HG03039 (cell line): ENCODE measurements around the gene HSD11B1L.
"Not testable (repeated sequence)": the region's sequence is repeated elsewhere in the genome, so short reads cannot be mapped to it uniquely, and the experiment has no call there.

ENCODE experiments used
- ATAC-seq: cut with Tn5 transposase; IDR thresholded peaks from one replicate; pipeline ENCODE4 v1.9.1; 2021; ENCODE audit warnings: mild to moderate bottlenecking, moderate library complexity; ENCODE audit not compliant: unreplicated experiment

The HSD11B1L gene

DNA sequence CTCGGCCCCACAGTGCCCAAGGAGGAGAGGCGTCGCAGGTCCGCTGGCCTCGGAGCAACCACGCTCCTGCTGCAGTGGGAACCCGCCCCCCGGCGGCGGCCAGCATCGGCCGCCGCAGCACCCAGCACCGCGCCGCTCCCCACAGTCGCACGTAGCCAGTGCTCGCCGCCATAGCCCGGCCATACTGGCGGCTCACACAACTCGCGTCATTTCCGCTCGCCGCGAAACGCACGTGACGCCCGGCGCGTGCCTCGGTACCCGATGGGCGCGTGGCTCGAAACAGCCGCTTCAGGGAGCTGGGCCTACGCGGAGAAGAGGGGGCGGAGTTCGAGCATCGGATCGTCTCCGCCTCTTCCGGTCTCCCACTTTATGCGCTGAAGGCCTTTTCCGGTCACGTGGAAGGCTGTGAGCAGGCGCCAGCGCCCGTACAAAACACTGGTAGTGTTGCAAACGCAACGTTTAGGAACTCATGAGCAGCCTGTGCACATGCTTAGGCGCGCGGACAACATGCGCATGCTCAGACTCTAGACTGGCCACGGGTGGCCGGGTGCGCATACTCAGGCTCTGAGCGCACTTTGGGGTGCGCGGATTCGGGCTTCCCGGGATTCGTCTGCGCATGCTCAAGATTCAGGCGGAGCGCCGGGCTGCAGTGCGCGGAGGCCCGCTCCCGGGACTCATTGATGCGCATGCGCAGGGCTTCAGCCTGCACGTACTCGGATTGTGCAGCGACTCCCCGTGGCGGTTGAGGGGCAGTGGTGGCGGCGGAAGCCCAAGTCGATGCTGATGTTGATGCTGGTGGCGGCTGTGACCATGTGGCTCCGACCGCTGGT lies 39.3 kb downstream of the HSD11B1L start, which contains the start of the genes CATSPERD and LONP1:
Gene CATSPERD, plus strand, starts transcription at position 677 of the 830 bp plus-strand sequence. Its CDS starts 101 bp downstream, at position 778.
Gene LONP1, minus strand, starts transcription at position 186 of the 830 bp plus-strand sequence. Its CDS starts 14 bp downstream, at position 172.
- ATAC-seq: peak; percentile 80

GRCh38 chr19:5727453-5728050 lies 46.7 kb downstream of the HSD11B1L start:
- no peak for ATAC-seq

DNA sequence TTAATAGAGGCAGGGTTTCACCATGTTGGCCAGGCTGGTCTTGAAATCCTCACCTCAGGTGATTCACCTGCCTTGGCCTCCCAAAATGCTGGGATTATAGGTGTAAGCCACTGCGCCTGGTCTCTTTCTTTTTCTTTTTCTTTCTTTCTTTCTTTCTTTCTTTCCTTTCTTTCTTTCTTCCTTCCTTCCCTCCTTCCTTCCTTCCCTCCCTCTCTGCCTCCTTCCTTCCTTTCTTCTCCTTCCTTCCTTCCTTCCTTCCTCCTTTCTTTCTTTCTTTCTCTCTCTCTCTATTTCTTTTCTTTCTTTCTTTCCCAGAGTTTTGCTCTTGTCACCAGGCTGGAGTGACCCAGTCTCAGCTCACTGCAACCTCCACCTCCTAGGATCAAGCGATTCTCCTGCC lies 52.3 kb downstream of the HSD11B1L start:
- not testable (repeated sequence) for ATAC-seq
